ENCODE data around the gene NPIPA2.
"Not testable (repeated sequence)": the region's sequence is repeated elsewhere in the genome, so short reads cannot be mapped to it uniquely, and the experiment has no call there.

NPIPA2 gene

DNA sequence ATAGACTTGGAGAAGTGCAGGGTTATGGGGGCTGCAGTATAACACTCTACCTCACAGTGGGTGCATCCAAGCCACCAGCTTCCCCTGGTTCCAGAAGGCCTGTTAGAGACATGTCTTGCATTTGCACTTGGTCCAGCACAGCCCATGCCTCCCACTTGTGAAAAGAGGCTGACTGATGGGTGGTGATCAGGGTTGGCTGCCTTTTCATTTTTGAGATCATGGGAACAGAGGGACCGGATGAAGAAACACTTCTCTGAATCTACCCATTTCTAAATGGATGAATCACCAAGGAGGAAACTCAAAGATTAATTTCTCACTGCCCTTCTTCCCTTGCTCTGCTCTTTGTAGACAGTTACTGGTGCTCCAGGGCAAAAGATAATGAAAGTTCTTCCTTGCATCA lies 43.8 kb downstream of the NPIPA2 start:
- not testable (repeated sequence) for DNase-seq (ENCODE audit: low spot score in 2 of 2); H3K4me1 Mint-ChIP-seq; H3K9me3 Mint-ChIP-seq; H3K36me3 Mint-ChIP-seq (ENCODE audit: insufficient read depth); H3K4me3 Mint-ChIP-seq; H3K27ac Mint-ChIP-seq (ENCODE audit: low read depth); H3K27me3 Mint-ChIP-seq; ATAC-seq (replicated peaks; ENCODE audit: extremely low read depth, poor library complexity, severe bottlenecking)

- H3K4me3 Mint-ChIP-seq; H3K36me3 Mint-ChIP-seq (ENCODE audit: insufficient read depth); H3K4me1 Mint-ChIP-seq; DNase-seq (ENCODE audit: low spot score in 2 of 2); H3K27me3 Mint-ChIP-seq; H3K27ac Mint-ChIP-seq (ENCODE audit: low read depth); ATAC-seq (replicated peaks; ENCODE audit: extremely low read depth, poor library complexity, severe bottlenecking); H3K9me3 Mint-ChIP-seq: not testable (repeated sequence)
These were observed 47.2 kb downstream of the NPIPA2 start for GRCh38 chr16:14789577-14789976.

DNA sequence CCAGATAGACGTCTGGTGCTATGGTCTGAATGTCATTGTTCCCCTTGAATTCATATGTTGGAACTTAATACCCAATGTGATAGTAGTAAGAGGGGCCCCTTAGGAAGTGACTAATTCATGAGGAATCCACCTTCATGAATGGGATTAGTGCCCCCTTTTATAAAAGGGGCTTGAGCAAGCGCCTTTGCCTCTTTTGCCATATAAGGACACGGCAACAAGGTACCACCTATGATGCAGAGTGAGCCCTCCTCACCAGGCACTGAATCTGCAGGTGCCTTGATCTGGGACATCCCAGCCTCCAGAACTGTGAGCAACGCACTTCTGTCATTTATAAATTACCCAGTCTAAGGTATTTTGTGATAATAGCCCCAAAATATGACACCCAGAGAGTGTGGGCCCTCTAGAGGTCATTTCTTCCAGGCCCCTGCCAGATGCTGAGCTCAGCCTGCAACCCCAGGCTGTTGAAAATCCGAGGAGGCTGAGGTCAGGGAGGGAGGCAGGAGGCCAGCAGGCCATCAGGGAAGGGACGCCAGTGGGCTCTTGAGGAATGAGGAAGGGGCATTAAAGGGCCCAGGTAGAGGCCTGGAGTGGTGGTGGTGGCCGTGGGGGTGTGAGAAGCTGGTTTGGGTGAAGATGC lies 48.1 kb downstream of the NPIPA2 start:
- H3K4me3 Mint-ChIP-seq; ATAC-seq (replicated peaks; ENCODE audit: extremely low read depth, poor library complexity, severe bottlenecking); H3K27ac Mint-ChIP-seq (ENCODE audit: low read depth); H3K9me3 Mint-ChIP-seq; DNase-seq (ENCODE audit: low spot score in 2 of 2); H3K4me1 Mint-ChIP-seq; H3K36me3 Mint-ChIP-seq (ENCODE audit: insufficient read depth); H3K27me3 Mint-ChIP-seq: not testable (repeated sequence)

DNA sequence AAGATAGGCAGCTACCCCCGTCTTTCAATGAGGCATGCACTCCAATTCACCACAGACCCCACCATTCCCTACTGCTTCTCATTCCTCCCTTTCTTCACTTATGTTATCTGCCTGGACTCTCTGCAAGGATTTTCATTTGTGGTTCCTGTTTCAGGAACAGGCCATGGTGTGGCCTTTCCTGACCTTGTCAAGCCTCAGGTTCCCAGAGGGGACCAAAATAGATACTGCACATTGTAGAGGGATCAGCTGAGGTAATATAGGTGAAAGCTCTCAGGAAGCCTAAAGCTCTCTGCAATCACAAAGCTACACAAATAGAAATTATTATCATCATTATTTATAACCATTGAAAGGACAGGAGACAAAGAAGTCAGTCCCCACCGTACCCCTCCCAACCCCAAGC lies 50.6 kb downstream of the NPIPA2 start:
- H3K4me3 Mint-ChIP-seq; H3K9me3 Mint-ChIP-seq; H3K27ac Mint-ChIP-seq (ENCODE audit: low read depth); ATAC-seq (replicated peaks; ENCODE audit: extremely low read depth, poor library complexity, severe bottlenecking); DNase-seq (ENCODE audit: low spot score in 2 of 2); H3K4me1 Mint-ChIP-seq; H3K36me3 Mint-ChIP-seq (ENCODE audit: insufficient read depth); H3K27me3 Mint-ChIP-seq: not testable (repeated sequence)

GRCh38 chr16:14797558-14797957 lies 55.2 kb downstream of the NPIPA2 start:
- H3K36me3 Mint-ChIP-seq (ENCODE audit: insufficient read depth); H3K27me3 Mint-ChIP-seq; H3K9me3 Mint-ChIP-seq; H3K27ac Mint-ChIP-seq (ENCODE audit: low read depth); ATAC-seq (replicated peaks; ENCODE audit: extremely low read depth, poor library complexity, severe bottlenecking); H3K4me3 Mint-ChIP-seq; DNase-seq (ENCODE audit: low spot score in 2 of 2); H3K4me1 Mint-ChIP-seq: not testable (repeated sequence)

DNA sequence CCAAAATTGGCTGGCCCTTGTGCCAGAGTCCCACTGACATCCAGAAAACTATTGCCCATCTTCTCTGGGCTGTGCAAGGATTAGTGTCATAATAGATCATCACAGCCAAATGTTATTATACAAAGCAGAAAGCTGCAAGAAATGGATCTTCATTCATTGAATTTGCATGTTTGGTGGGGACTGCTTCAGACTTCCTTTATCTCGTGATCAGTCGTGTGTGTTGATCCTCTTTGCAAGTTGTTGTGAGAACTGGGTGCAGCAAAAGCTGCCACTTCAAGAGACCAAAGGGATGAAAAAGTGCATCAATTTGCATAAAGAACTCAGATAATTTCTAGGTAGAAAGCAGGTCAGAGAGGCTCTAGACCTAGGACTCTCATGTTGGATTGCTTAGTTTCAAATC lies 61.2 kb downstream of the NPIPA2 start:
- DNase-seq (ENCODE audit: low spot score in 2 of 2); H3K9me3 Mint-ChIP-seq; ATAC-seq (replicated peaks; ENCODE audit: extremely low read depth, poor library complexity, severe bottlenecking); H3K4me1 Mint-ChIP-seq; H3K27ac Mint-ChIP-seq (ENCODE audit: low read depth); H3K27me3 Mint-ChIP-seq; H3K4me3 Mint-ChIP-seq; H3K36me3 Mint-ChIP-seq (ENCODE audit: insufficient read depth): not testable (repeated sequence)

GRCh38 chr16:14807184-14807678 lies 64.9 kb downstream of the NPIPA2 start:
- H3K27ac Mint-ChIP-seq (ENCODE audit: low read depth); H3K4me3 Mint-ChIP-seq; H3K4me1 Mint-ChIP-seq; H3K27me3 Mint-ChIP-seq; ATAC-seq (replicated peaks; ENCODE audit: extremely low read depth, poor library complexity, severe bottlenecking); H3K9me3 Mint-ChIP-seq; H3K36me3 Mint-ChIP-seq (ENCODE audit: insufficient read depth); DNase-seq (ENCODE audit: low spot score in 2 of 2): not testable (repeated sequence)

GRCh38 chr16:14813890-14814289 lies 71.6 kb downstream of the NPIPA2 start:
- not testable (repeated sequence) for H3K27ac Mint-ChIP-seq (ENCODE audit: low read depth); H3K36me3 Mint-ChIP-seq (ENCODE audit: insufficient read depth); DNase-seq (ENCODE audit: low spot score in 2 of 2); ATAC-seq (replicated peaks; ENCODE audit: extremely low read depth, poor library complexity, severe bottlenecking); H3K4me1 Mint-ChIP-seq; H3K4me3 Mint-ChIP-seq; H3K9me3 Mint-ChIP-seq; H3K27me3 Mint-ChIP-seq

Measured in central memory CD8-positive, alpha-beta T cell (primary cell).